GM12872 (cell line): Measurements from ENCODE around the gene HPF1.

Experiments used
- TF ChIP-seq, protein P1 (sequence below): IDR thresholded peaks from 3 replicates; pipeline ENCODE4 v1.5.1; 2011; ENCODE audit warnings: low read depth, mild to moderate bottlenecking, low read length, moderate library complexity; ENCODE audit not compliant: insufficient read depth

HPF1 gene

GRCh38 chr4:169761846-169762245 is 4.1 kb upstream of the HPF1 start:
- TF ChIP-seq, protein P1, sequence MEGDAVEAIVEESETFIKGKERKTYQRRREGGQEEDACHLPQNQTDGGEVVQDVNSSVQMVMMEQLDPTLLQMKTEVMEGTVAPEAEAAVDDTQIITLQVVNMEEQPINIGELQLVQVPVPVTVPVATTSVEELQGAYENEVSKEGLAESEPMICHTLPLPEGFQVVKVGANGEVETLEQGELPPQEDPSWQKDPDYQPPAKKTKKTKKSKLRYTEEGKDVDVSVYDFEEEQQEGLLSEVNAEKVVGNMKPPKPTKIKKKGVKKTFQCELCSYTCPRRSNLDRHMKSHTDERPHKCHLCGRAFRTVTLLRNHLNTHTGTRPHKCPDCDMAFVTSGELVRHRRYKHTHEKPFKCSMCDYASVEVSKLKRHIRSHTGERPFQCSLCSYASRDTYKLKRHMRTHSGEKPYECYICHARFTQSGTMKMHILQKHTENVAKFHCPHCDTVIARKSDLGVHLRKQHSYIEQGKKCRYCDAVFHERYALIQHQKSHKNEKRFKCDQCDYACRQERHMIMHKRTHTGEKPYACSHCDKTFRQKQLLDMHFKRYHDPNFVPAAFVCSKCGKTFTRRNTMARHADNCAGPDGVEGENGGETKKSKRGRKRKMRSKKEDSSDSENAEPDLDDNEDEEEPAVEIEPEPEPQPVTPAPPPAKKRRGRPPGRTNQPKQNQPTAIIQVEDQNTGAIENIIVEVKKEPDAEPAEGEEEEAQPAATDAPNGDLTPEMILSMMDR: no peak

DNA sequence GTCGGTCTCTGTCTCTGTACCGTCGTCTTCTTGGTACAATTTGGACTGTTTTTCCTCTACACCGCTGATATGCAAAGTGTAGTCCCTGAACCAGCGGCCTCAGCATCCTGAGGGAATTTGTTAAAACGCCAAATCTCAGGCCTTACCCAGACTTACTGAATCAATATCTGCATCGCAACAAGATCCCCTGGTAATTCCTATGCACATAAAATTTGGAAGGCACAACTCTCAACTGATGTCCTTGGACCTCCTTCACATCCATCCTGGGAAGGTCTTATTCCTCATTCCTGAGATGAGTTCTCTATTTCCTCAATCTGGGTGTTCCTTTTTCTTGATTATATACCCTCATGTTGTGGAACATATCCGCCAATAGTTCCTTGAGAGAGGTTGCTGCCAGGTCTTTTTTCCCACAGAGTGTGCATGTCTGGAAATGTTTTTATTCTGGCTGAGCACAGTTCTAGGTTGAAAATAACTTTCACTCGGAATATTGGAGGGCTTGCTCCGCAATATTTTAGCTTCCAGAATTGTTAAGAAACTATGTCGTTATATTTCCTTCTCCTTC is 738 bp upstream of the HPF1 start:
- TF ChIP-seq, protein P1: no peak

GRCh38 chr4:169756971-169757574 is 671 bp downstream of the HPF1 start:
- TF ChIP-seq, protein P1: no peak

DNA sequence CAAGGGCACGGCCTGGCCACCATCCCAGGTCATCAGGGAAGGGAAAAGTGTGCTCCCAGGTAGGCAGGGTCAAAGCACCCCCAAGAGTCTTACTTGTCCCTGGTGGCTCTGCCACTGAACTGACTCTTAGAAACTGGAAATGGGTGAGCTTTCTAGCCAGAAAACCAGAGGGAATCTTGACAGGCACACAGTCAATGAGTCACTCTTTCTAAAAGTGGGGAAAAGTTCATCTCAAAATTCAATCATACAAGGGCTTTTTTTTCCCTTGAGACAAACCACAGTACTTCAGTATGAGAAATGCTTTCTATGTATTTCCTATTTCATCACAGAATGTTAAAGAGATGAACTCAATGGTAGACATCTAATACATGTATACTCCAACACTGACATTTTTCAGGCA is 12.5 kb downstream of the HPF1 start:
- TF ChIP-seq, protein P1: no peak

DNA sequence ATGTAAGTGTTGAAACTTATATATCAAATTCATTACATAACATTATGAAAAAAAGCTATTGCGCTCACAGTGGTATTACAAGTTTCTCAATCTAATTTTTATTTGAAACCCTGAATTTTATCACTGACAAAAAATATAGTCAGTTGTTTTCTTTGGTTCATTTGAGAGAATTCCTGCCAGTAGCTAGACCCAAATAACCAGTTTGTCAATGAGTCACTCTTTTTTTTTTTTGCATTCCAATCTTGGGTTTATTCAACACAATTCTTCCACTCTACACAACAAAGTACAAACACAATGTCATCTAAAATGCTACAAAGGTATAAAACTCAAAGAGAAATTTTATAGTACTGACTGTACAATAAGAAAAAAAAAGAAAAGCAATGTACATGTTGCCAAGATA is 13.1 kb downstream of the HPF1 start:
- TF ChIP-seq, protein P1: no peak

GRCh38 chr4:169741569-169741968 is 16.2 kb downstream of the HPF1 start:
- TF ChIP-seq, protein P1: no peak

DNA sequence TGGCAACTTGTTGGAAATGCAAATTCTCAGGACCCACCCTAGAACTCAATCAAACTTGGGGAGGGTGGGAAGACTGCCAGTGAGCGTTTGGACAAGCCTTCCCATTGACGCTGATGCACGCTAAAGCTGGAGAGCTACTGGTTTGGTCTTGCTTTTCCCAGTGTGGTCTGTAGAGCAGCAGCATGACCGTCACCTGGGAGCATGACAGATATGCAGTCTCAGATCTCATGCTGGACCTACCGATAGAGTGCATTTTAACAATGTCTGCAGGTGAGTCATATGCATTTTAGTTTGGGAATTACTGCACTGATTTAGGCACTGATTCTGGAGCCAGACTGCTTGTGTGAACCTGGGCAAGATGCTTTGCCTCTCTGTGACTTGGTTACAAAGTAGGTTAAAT is 27.2 kb downstream of the HPF1 start:
- TF ChIP-seq, protein P1: no peak
